ENCODE data around the gene KCNJ4.
A peak's percentile ranks its signal among the peaks of the same experiment; 100 is the strongest.

KCNJ4 gene

GRCh38 chr22:38469306-38469781 is 14.3 kb upstream of the KCNJ4 start:
- DNase-seq = no peak

GRCh38 chr22:38468443-38469305 is 13.7 kb upstream of the KCNJ4 start:
- no peak for DNase-seq

GRCh38 chr22:38467904-38468442 is 13.0 kb upstream of the KCNJ4 start, which contains the start of gene KDELR3:
KDELR3 (plus strand) TSS chr22:38468096; CDS start chr22:38468234, 138 bp downstream.
- DNase-seq = no peak

GRCh38 chr22:38467438-38467903 is 12.5 kb upstream of the KCNJ4 start:
- no peak for DNase-seq

GRCh38 chr22:38465673-38466490 is 10.9 kb upstream of the KCNJ4 start:
- no peak for DNase-seq

GRCh38 chr22:38464992-38465672 is 10.1 kb upstream of the KCNJ4 start:
- DNase-seq = no peak

- no peak for DNase-seq
Observed at GRCh38 chr22:38462960-38463784, 8.2 kb upstream of the KCNJ4 start.

GRCh38 chr22:38461414-38462081 is 6.5 kb upstream of the KCNJ4 start:
- peak; percentile 61 for DNase-seq

- DNase-seq = no peak
Observed at GRCh38 chr22:38461057-38461413, 6.0 kb upstream of the KCNJ4 start.

- DNase-seq = no peak
Observed at GRCh38 chr22:38460426-38460840, 5.4 kb upstream of the KCNJ4 start.

- no peak for DNase-seq
Observed at GRCh38 chr22:38456841-38457699, 2.1 kb upstream of the KCNJ4 start.

GRCh38 chr22:38456272-38456835 is 1.4 kb upstream of the KCNJ4 start:
- DNase-seq = no peak

GRCh38 chr22:38455530-38456271 is 702 bp upstream of the KCNJ4 start:
- DNase-seq = no peak

- DNase-seq = no peak
Observed at GRCh38 chr22:38454353-38455075, 485 bp downstream of the KCNJ4 start.

GRCh38 chr22:38453996-38454352 is 1.0 kb downstream of the KCNJ4 start:
- no peak for DNase-seq

GRCh38 chr22:38453066-38453672 is 1.8 kb downstream of the KCNJ4 start:
- DNase-seq = no peak

- DNase-seq = no peak
Observed at GRCh38 chr22:38452373-38453065, 2.5 kb downstream of the KCNJ4 start.
